ENCODE data around the gene NLGN4Y.

Gene NLGN4Y

DNA sequence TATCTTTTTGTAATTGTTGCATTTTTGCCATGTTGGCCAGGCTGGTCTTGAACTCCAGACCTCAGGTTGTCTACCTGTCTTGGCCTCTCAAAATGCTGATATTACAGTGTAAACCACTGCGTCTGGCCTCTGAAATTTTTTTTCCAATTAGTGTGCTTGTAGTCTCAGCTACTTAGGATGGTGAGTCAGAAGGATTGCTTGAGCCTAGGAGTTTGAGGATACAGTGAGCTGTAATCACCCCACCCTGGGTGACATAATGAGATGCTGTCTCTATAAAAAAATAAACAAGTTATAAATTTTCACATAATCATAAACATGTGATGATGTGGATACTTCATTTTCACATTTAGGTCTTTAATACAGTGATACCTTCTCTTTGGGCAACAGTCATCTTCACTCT, 154.9 kb downstream of the NLGN4Y start:
- DNase-seq, result no peak

DNA sequence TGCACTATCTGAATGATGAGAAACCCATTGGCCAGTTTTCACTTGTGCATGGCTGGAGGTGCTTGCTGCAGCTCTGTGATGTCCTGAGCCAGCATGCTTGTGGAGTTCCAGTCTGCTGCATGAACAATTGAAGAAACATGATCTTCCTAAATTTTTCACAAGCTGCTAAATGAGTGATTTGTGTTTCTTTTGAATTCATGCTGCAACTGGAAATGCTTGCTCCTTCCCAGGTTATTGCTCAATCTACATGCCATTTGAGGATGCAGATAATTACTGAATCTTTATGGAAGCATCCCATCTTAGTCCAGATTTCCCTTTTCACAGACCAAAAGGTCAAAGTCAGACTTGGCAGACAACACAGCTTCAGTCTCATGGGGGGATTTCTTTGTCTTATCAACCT, 170.2 kb downstream of the NLGN4Y start:
- DNase-seq, result no peak

DNA sequence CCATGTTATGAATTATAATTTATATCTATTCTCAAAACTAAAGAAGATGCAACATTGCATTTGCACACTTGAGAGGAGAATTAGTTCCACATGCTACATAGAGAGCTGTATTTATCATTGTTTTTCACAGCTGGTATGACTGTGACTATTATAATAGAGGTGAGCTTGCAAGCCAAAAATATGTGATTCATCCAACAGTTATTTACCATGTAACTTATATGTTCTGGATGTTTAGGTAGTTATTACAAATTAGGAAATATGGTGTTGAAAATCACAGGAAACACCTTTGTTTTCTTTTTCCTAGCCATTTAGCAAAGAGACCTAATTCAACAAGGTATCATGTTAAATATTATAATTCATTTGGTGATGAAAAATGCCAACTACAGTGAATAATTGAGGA, 183.8 kb downstream of the NLGN4Y start:
- no peak for DNase-seq

DNA sequence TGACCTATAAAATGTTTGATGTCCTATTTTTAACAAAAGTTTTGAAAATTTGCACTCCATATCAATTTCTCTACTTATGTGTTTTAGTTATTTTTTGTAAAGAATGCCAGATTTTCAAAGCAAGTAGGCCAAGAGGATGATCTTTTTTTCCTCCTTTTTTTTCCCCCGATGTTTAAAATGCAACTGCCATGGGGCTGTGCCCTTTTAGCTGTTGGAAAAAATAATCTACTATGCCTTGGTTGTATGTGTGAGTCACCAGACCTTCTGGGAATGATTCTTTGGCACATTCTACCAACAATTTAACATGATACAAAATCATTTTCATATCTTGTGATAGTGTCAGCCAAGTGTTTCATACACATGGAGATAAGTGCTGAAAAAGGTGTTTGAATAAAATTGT, 217.3 kb downstream of the NLGN4Y start:
- DNase-seq, result no peak

DNA sequence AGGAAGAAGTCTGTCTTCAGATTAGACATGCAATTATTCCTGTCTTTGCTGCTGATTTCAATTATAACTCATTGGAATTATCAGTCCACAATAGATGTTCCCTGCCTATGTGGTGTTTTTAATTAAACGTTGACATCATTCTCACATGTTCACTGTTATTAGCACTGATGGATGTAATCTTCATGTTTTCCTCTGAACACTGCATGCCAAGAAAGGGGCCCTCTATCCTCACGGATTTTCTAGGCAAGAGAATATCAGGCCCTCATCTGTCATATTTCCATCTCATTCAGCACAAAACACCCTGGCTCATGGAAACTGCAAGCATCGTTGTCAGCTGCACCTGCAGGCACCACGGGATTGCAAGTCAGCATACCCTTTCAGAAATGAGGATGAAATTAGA, 224.0 kb downstream of the NLGN4Y start:
- no peak for DNase-seq

DNA sequence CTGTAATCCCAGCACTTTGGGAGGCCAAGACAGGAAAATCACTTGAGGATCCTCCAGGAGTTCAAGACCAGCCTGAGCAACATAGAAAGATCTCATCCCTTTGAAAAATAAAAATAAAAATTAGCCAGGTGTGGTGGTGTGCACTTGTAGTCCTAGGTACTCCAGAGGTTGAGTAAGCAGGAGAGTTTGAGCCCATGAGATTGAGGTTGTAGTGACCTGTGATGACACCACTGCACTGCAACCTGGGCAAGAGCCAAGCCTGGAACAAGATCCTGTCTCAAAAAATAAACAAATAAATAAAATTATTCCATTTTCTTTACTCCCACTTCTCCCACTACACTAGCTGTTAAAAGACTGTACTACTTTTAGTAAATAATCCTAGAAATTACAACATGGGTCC, 231.2 kb downstream of the NLGN4Y start:
- DNase-seq, result no peak

DNA sequence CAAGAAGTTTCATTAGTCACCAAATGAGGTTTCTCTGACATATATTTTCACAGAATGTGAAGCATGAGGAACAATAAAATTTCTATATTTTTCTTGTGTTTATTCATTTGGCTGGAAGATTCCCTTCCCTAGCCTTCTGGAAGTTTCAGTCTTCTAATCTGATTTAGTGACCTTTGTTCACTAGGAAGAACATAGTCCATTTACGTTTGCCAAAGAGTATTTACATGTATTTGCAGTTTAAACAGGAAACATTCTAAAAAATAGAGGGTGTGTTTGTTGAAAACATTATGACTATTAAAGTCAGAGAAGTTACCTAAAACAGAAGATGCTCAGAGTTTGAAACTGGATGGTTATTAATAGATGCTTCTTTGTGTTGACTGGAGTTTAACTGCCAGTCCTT, 238.6 kb downstream of the NLGN4Y start:
- DNase-seq, result no peak

DNA sequence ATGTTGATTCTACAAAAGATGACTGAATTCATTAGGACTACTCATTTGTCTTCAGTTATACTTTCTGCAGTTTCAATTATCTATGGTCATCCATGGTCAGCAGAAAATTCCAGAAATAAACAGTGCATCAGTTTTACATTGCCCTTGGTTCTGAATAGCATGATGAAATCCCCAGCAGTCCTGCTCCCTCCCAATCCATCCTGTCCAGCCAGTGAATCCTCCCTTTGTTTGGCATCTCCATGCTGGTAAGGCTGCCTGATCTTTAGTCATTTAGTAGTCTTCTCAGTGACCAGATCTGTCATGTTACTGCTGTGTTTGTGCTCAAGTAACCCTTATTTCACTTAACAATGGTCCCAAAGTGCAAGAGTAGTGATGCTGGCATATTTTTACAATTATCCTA, 239.3 kb downstream of the NLGN4Y start:
- DNase-seq, result no peak

DNA sequence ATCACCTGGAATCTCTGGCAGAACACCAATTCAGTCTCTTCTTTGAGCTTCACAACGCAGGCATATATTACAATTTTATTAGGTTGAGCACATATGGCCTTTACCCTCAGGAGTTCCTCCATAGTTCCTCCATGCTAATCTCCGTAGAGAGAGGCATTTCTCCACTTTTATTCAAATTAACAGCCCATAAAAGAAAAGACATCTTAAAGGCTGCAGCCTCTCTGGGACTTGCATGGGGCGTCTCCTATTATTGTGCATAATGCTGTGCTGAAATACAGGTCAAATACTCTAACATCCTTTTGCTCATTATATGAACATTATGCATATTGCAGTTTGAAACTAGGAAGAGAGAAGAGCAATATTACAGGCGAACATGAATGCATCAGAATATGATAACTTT, 253.9 kb downstream of the NLGN4Y start:
- DNase-seq, result no peak

DNA sequence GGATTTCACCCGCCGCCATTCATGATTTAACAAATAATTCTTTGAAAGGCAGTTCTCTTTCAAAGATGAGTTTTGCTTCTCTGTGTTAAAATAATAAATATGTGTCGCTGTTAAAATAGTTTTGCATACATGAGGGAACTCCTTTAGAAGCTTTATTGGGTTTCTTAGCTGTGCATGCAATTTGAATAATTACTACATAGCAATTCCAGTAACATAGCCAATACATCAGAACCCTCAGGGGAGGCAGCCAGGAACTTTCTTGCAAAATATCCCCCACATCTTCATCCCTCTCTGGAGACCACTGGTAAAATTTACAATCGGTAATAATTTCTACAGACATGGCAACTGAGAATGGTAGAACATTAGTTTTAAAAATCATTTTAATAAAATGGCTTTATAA, 268.8 kb downstream of the NLGN4Y start:
- DNase-seq, result no peak

DNA sequence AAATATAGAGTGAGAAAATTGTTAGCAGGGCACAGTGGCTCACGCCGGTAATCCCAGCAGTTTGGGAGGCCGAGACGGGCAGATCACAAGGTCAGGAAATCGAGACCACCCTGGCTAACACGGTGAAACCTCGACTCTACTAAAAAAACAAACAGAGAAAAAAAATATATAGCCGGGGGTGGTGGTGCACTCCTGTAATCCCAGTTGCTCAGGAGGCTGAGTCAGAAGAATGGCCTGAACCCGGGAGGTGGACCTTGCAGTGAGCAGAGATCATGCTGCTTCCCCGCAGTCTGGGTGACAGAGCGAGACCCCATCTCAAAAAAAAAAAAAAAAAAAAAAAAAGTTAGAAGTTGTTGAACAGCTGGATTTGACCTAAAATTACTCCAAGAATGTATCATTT, 269.3 kb downstream of the NLGN4Y start:
- no peak for DNase-seq

DNA sequence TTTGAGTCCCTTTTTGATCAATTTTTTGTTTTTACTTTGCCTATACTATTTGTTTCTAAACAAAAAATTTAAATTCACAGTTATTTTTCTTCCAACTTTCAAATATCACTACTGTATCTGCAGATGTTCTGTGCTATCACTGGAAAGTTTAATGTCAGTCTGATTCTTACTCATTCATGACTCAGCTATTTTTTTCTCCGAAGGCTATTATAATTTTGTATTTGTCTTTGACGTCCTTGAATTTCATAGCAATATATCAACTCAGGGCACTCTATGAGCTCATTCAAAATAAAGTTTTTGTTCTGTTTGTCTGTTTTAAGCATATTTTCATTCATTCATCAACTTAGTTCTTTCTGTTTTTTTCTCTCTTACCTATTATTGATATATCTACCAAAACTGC, 273.7 kb downstream of the NLGN4Y start:
- DNase-seq, result no peak

DNA sequence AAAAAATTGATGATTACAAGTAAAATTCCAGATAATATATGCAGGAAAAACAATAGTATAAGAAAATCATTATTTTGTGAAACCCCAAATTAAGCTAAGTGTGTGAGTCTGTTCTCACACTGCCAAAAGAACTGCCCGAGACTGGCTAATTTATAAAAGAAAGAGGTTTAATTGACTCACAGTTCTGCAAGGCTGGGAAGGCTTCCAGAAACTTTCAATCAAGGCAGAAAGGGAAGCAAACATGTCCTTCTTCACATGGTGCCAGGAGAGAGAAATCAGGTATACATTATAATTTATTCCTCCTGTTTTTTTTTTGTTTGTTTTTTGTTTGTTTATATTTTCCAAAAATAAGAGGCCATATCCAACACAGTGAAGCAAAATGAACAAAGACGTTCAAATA, 276.8 kb downstream of the NLGN4Y start:
- DNase-seq, result no peak

DNA sequence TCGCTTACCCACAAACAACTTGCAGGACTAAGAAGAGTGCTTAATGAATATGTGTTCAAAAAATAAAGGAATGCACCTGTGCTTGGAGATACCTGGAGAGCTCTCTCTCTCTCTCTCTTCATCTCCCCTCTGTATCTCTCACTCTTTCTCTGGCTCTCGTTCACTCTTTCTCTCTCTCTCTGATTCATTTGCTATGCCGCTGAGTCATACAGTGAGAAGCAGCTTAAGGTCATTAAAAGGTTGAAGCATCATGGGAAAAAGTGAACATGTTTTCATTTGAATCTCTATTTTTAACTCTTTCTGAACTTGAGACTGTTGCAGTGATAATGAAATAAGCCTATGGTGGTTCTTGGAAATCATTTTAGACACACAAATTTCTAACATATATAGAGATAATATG, 277.8 kb downstream of the NLGN4Y start:
- no peak for DNase-seq

DNA sequence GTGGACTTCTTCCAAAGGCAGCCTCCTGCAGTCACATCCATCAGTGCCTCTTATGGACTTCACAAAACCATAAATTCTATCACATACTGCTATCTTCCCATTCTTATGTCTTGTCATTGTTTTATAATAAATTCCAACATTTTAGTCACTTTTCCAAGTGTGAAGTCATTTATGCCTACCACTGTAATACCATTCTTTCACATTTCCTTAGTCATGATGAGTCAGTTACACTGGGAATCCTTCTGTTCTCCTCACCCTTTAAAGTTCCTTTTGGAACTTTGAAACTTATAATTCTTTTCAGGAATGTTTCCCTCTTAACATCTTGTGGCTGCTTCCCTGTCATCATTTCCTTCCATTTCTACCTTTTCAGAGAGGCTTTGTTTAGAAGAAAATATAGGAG, 279.7 kb downstream of the NLGN4Y start:
- no peak for DNase-seq

DNA sequence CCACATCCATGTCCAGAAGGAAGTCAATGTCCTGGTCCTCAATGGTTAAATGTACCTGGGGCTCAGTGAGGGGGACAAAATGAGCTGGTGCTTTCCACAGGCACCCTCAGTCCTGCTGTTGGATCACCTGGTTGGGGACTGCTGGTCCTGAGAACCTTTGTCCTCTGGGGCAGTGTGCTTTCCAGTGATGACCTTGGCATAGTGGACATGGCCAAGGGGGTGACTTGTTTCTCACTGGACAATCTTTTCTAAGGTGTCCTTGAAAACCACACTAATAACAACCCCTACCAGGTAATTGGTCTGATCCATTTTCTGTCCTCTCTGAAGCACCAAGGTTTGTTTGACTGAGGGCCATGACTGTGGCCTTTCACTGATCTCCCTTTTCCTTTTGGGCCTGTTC, 294.1 kb downstream of the NLGN4Y start:
- DNase-seq, result no peak

DNA sequence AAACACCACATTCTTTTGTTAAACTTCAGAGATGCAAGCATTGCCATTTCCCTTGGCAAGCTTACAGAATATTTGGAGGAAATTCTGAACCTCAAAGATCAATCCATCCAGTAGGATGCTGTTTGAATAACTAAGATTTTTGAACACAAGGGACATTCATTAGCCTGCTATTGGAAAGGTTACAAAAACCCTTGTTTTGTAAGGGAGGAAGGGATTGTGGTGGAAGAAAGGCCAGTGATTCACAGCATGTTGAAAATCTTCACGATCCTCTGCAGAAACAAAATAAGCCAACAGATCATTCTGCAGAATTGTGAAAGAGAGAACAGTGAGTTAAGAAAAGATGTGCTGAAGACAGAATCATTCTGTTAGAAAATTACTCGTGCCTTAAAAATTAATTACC, 297.9 kb downstream of the NLGN4Y start:
- DNase-seq, result no peak

DNA sequence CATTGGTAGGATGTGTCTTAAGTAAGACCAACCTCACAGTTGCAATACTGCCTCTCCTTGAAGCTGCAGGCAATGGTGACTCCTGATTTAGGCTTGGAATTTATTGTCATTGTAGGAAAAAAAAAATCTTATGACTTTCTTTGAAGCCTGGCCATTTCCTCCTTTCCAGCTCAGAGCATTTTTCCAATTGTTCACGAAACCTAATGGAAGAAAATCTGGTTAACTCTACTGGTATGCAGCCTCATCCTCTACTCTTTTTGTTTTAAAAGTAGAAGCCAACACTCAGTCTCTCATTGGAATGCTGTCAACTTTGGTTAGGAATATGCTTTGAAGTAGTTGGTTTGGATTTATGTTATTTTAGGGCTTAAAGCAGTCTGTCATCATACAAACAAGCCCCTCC, 298.6 kb downstream of the NLGN4Y start:
- DNase-seq, result no peak

DNA sequence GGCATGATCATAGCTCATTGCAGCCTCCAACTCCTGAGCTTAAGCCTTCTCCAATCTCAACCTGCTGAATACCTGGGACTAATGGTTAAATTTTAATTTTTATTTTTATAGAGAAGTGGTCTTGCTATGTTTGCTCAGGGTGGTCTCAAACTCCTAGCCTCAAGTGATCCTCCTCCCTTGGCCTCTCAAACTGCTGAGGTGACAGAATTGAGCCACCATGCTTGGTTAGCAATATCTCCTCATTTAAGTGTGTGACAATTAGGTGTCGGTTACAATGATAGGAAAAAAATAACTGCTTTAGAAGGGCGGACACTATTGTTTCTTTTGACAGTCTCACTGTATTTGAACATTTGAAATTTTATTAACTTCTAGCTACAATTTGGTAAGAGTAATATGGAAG, 300.3 kb downstream of the NLGN4Y start:
- no peak for DNase-seq

DNA sequence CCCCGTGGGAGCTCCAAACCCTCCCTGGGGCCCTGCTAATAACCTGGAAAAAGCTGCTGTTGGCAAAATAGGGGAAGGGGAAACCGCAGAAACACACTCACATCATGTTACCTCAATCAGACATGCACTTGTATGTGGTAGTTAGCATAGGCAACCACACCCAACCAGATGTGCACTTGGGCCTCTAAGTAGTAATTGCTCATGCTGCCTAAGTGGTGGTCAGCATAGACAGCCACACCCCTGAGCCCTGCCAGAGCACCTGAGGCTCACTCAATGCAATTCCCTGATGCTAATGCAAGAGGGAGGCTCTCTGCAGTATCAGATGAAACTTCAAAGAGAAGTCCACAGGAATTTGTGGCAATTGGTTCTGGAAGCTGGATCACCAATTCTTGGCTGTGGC, 301.4 kb downstream of the NLGN4Y start:
- no peak for DNase-seq

DNA sequence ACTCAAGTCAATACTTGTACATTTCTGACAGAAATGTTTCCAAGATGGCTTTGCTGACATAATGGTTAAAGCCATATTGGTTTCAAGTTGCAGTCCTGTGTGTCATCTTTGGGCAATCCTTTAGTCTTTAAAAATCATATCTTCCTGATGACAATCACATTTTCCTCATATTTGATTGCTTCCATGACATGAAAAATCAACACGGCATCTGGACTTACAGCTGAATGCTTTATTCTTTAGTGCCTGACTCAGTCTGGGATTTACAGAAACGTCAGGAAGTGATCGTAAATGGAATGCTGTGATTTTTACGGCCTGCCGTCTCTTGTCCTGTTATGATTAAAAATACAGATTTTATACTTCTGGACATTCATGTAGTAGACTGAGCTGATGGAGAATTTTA, 304.2 kb downstream of the NLGN4Y start:
- no peak for DNase-seq

DNA sequence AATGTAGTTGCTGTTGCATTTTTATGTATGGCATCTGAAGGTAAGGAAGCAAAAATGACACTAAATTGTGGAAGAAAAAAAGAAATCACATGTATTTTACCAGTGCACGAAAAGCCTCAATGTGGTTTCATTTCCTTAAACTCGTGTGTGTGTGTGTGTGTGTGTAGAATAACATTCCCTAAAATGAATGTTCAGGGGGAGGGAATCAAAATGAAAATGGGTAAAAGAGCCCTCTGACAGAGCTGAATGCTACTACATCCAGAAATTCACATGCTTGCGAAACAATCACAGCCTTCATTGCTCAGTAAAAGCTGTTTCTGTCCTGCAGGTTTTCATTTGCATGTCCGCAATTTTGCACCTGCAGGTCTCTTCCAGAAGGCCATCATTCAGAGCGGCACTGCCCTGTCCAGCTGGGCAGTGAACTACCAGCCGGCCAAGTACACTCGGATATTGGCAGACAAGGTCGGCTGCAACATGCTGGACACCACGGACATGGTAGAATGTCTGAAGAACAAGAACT, 305.1 kb downstream of the NLGN4Y start:
- DNase-seq, result no peak

DNA sequence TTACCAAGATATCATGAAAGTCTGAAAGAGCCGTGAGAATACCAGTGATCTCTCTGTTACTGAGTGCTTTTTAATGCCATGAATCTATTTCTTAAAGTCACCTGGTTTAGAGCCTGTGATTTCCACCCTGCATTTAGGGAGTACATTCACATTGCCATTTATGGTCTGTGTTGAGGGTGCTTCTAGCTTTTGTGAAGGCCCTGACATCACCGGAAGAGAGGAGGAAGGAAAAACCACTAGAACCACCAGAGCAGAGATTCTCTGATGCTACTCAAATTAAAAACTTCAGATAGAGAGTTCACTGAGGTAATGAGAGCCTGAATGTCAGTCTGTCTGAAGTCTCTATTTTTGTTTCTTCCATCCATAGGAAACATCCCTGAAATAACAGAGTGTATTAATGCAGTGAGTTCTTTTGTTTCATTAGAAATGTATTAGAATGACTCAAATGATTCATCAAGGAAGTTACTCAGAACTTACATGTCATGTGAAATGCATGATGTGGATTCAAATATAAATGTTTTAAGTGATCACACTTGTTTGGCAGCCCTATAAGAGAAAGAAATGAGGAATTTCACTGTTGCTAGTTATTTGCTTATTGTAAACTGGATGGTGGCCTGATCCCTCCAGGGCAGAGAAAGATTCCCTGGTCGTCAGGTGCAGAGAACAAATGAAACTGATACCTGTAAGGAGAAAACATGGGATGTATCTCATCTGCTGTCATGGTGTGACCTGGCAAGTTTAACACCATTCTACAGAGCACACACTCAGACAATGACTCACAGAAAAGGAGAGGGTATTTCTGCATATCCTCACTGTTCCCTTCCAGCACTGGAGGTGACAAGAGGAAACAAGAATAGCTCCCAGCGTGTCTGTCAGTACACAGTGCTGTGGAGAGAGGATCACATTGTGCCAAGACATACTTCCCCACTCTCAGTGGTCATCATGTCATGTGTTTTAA, 310.1 kb downstream of the NLGN4Y start:
- DNase-seq, result no peak

DNA sequence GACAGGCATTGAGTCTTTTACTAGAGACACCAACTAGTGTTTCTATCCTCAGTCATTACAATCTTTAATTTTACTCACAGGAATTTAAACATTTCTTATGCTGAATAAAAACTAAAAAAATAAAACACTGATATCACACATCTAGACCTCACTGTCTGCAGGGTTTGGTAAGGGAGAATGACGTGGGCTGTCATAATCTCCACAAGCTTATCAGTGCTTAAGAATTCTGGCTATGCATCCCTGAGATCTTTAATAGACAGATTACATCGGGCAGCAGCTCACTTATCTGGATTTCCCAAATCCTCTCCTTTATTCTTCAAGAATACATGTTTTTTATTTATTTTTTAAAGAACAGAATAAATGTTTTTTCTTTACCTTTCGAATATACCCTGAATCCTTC, 313.1 kb downstream of the NLGN4Y start:
- no peak for DNase-seq

DNA sequence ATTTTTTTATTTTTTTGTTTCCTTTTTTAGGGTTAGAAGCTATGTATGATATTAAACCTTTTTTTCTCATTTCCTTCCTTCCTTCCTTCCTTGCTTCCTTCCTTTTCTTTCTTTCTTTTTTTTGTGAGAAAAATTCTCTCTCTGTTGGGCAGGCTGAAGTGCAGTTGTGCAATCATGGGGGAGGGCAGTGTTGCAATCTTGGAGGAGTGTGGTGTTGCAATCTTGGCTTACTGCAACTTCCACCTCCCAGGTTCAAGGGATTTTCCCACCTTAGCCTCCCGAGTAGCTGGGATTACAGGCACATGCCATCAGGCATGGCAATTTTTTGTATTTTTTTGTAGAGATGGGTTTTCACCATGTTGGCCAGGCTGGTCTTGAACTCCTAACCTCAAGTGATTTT, 326.4 kb downstream of the NLGN4Y start:
- DNase-seq, result no peak
